LoVo (cell line): Measurements from ENCODE around the gene PHF24.
"Not testable (repeated sequence)": the region's sequence is repeated elsewhere in the genome, so short reads cannot be mapped to it uniquely, and the experiment has no call there.

Experiments used
- DNase-seq: peaks from one replicate; pipeline ENCODE4 v3.0.0-alpha.2; 2016; ENCODE audit warnings: low spot score

Gene PHF24

DNA sequence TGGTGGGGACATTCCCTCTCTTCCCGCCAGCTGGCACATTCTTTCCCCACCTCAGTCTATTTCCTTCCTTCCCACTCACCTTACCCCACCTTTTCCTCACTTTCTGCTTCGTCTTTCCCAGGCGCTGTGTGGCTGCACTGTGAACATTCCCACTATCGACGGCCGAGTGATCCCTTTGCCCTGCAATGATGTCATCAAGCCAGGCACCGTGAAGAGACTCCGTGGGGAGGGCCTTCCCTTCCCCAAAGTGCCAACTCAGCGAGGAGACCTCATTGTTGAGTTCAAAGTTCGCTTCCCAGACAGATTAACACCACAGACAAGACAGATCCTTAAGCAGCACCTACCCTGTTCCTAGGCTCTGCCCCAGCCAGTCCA lies 38.8 kb downstream of the PHF24 start:
- DNase-seq = no peak

DNA sequence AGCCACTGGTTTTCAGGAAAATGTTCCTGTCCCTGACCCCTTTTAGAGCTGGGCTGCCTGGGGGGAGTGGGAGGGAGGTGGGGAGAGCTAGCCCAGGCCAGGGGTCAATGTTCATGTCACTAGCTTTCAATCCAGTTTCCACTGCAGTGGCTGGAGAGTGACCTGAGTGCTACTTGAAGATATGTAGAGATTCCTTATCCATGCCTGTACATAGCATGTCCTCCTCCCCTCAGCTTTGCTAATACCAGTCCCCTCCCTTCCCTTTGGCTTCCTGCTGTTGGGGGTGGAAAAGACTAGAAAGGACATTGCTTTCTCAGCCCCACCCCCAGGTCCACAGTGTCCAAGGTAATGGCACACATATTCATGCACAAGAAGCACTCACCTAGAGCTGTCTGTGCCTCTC lies 39.3 kb downstream of the PHF24 start:
- DNase-seq = no peak

DNA sequence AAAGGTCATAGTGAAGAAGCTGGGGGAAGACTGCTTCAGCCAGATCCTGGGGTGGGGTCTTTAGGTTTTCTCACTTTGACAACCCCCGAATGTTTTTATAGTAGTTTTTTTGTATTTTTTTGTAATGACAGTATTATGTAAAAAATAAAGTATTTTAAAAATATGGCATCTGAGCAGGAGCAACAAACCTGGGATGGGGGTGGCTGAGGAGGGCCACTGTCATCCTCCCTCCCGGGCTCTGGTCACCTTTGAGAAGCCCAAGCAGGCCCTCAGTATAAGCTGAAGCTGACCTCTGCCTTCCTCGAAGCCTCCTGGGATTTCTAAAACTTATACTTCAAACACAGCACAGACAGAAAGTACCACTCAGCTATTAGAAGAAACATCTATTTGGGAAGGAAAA lies 40.2 kb downstream of the PHF24 start:
- no peak for DNase-seq

DNA sequence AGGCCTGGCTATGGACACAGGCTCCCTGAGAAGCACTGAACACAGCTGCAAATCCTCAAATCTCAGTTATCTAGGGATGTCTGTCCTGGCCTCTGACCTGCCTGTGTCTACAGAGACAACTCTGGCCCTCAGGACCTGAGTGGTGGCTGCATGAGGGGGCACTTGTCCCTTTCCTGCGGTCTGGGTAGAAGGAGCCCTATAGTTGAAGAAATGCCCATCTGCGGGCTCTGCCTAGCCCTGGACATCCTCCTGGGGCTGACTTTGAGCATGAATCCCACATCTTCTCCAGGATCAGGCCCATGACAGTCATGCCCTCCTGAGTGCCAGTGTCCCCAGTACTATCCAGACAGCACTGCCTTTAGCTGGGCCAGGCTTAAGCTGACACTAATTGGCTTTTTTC lies 41.5 kb downstream of the PHF24 start:
- no peak for DNase-seq

DNA sequence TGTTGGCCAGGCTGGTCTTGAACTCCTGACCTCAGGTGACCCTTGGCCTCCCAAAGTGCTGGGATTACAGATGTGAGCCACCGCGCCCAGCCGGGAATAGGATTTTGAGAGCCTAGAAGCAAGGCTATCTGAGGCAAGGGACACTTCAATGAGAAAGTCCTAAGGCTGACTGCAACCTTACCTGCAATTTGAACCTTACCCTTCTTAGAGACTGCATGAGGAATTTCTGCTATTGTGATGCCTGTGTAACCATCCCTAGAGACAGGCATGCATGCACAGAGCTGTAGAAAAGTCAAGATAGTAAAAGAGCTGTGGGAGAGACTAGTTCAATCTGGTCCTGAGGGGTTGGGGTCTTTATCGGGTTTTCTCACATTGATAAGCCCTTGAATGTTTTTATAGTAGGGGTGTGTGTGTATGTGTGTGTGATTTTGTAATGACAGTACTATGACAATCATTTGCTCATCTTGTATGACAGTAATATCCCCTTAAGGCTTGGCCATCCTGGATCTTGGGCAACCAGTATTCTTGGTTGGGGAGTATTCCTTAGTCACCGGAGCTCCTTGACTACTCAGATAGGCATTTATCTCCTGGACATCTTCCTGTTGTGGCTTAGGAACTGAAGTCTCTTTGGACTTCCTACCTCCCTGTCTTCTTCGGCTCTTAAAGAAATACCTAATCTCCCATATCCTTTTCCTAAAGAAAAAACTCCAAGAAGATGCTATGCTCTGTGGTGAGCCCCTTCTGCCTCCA lies 42.6 kb downstream of the PHF24 start:
- DNase-seq = no peak

DNA sequence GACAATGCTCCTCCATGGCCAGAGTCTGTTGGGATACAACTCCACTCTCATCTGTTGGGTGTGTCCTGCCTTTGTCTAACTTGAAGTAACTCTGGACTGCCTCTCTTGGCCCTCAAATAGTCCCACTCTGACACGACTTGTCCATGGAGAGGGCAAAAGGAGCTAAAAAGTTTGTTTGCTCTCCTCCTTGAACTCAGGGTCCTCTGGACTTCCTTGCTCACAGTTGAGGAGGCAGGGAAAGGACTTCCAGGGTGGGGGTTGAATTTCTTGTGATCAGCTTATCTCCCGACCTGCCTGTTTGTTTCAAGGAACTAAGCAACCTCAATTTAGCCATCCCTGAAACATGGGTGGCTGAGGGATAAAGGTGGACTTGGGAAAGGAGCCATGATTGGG lies 43.2 kb downstream of the PHF24 start:
- DNase-seq = no peak

DNA sequence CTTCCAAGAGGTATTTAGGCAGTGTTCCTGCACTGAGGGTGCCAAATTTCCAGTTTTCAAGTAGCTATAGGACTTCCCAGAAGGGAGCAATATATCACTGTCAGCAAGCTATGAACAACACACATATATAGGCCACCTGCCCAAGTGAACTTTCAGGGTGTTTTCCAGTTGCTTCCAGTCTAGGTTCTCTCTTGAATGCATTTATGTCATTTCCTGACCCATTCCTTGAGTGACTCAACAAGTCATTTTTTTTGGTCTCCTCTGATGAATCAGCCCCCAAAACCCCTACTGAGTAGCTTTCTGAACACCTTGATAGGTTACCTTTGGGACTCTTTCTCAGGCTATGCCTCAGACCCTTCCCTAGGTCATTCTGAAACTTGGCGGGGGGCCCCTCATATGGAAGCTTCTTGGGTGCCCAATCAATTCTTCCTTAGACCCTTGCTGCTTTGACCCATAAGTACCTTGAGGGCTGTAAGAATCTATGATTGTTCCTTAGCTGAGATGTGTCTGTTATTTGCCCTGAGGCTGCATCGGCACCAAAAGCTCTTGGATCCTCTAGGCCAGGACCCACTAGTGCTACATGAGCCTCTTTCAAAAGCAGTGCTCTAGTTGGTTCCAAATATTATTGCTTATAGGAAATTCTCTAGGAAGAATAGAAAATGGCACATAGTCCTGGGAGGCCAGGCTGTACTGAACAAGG lies 43.9 kb downstream of the PHF24 start:
- DNase-seq = no peak

DNA sequence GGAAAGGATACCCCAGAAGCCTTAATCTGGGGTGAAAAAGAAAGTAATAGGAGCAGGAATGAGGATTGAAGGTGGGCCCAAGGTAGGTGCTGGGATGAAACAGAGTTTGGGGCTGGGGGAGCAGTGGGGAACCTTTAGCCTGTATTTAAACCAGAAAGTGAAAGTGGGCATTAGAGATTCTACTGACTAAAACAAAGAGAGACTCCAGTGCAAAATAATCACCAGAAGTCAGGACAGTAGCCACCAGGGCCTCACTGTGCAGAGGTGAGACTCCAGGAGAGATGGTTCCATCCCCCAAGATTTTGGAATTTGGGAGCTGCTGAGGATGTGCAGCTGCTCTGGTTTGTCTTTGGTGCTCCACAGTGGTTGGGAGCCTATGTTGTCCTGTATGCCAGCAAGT lies 44.5 kb downstream of the PHF24 start:
- no peak for DNase-seq

DNA sequence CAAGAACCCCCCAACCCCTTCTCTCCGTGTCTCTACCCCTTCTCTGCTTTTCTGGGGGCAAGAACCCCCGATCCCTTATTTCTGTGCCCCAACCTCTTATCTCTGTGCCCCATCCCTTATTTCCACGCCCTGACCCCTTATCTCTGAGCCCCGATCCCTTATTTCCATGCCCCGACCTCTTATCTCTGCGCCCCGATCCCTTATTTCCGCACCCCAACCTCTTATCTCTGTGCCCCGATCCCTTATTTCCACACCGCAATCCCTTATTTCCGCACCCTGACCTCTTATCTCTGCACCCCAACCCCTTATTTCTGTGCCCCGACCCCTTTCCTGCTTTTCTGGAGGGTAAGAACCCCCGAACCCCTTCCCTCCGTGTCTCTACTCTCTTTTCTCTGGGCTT lies 46.2 kb downstream of the PHF24 start:
- DNase-seq = not testable (repeated sequence)

DNA sequence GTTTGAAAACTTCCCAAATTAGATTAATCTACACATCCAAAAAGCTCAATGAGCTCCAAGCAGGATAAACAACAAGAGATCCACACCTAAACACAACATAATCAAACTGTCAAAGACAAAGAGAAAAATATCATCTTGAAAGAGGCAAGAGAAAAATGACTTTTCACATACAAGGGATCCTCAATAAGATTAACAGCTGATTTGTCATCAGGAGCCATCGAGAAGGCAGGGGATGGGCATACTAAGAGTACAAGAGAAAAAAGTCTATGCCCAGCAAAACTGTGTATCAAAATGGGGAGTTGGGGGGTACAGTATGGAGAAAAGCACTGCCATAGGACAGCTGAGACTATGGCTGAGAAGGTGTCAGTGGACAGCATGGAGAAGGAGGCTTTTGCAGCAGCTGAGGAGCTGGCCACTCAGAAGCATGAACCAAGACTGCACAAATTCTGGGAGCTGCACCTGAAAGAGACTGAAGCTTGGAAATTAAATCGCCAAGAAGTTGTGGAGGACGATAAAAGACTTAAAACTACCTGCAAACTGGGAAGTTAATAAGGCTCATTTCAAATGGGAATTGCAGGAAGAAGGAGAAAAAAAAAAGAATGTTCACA lies 52.4 kb downstream of the PHF24 start:
- no peak for DNase-seq

DNA sequence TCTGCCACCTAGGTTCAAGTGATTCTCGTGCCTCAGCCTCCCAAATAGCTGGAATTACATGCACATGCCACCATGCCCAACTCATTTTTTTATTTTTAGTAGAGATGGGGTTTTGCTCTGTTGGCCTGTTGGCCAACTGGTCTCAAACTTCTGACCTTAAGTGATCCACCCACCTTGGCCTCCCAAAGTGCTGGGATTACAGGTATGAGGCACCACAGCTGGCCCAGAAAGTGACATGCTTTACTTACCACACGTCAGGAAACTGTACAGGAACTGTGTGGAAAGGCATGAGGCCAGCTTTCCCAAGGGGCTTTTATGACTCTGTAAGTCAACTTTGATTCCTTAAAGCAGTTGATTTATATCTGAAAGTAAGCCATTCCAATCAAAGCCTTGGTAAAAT lies 56.4 kb downstream of the PHF24 start:
- DNase-seq = no peak

DNA sequence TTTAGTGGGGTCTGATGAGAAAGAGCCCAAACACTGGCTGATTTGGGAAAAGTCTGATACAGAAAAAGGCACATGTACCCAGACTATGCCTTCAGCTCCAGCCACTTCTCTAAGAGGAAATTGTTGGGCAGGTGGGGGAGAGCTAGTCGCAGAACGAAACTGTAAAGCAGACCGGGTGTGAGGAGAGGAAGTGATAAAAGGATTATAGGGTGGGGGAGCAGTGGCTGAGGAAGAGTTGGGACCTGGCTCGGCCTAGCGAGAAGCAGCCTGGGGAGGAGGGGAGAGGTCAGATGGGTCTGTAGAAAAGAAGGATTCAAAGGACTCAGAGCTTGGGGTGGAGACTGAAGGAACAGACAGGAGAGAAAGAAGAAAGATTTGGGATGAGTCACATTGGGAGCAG lies 65.4 kb downstream of the PHF24 start:
- not testable (repeated sequence) for DNase-seq

DNA sequence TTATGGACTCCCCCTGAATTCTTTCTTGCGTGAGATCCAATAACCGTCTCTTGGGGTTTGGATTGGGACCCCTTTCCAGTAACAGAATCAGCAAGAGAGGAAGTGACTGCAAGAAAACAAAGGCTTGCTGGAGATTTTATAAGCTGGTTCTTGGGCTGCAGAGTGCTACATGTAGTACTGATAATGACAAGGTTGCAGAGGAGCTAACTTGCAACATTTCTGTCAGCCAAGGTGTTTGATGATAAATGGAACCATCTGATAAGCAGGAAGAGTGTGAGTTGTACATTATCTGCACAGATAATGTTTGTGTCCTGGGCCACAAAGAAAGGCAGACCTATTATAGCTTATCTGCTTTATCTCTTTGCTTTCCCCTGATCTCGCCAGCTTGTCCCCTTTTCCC lies 68.6 kb downstream of the PHF24 start:
- DNase-seq = no peak

DNA sequence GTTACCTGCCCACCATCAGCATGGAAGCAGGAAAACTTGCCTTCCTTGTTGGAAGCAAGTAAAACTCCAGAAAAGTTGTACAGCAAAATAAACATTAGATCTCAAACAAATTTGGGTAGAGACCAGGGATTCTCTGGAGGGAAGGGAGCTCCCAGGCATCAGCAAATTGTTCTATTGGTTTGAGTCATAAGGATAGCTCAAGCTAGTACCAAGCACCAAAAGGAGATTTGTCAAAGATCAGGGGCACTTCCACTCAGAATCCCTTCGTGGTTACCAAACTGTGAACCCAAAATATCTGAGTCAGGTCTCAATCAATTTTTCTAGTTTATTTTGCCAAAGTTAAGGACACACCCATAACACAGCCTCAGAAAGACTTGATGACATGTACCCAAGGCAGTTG lies 69.3 kb downstream of the PHF24 start:
- no peak for DNase-seq

DNA sequence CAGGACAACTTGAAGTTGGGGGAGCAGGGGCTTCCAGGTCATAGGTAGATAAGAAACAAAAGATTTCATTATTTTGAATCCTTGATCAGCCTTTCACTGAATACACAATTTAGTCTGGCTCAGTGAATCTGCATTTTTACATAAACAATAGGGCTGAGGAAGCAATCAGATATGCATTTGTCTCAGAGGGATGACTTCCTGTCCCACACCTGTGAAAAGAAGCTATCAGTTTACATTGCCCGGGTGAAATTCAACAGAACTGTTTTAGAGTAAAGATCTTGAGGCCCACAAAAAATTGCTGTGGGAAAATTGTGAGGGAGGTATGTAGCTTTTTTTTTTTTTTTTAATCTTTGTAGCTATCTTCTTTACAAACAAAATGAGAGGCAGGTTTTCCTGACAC lies 69.8 kb downstream of the PHF24 start:
- DNase-seq = no peak

DNA sequence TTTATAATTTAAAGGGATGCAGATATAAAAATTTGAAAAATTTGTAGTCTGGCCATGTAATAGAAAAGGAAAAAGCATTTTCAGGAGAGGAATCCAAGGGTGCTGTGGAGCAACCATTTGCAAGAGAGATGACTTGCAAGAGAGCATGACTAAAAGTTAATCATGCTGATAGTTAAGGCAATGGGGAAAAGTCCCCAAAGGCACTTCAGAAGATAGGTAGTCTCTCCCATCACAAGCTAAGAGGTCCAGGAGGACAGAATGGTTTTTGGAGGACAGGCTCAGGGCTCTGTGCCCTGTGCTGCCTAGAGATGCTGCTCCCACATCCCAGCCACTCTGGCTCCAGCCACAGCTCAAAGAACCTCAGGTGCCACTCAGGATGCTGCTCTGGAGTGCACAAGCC lies 70.3 kb downstream of the PHF24 start:
- DNase-seq = no peak

DNA sequence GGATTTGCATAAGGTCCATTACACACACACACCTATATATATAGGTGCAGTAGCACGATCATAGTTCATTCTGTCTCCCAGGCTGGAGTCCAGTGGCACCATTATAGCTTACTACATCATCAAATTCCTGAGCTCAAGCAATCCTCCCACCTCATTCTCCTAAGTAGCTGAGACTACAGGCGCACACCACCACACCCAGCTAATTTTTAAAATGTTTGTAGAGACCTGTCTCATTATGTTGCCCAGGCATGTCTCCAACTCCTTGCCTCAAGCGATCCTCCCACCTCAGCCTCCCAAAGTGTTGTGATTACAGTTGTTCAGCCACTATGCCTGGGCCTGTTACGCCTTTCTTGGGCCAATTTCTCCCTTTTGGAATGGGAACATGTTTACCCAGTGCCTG lies 71.2 kb downstream of the PHF24 start:
- DNase-seq = no peak

DNA sequence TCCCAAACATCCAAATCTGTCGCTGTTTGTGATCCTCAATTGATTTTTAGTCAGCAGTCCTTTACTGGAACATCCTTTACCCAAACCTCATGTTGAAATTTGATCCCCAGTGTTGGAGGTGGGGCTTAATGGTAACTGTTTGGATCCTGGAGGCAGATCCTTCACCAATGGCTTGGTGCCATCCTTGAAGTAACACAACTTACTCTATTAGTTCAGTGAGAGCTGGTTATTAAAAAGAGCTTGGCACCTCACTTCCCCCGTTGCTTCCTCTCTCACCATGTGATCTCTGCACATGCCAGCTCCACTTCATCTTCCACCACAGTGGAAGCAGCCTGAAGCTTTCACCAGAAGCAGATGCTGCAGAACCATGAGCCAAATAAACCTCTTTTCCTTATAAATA lies 71.8 kb downstream of the PHF24 start:
- DNase-seq = no peak
